HepG2 (cell line): ENCODE results near the gene JMJD4. TPM values are rescaled to one million over a fixed set of nuclear protein-coding genes. Genes with fewer than 3 reads are reported as not detected.

Experiments used
- BCL3 ChIP-seq: sonication (generic); formaldehyde crosslinking; IDR thresholded peaks from 2 replicates; pipeline ENCODE4 v1.5.1; 2020; ENCODE audit warnings: mild to moderate bottlenecking, missing genetic modification reagents, moderate library complexity
- FOXP1 ChIP-seq, 2 experiments: fragments of 450-650 bp in 1 of 2; IDR thresholded peaks; 2 replicates each; pipeline ENCODE4 v1.6.1; 2017 to 2018; ENCODE audit warnings: antibody characterized with exemption in 1 of 2
- GABPB1 ChIP-seq: IDR thresholded peaks from 2 replicates; pipeline ENCODE4 v1.6.1; 2016; ENCODE audit warnings: mild to moderate bottlenecking, missing genetic modification reagents, moderate library complexity, missing compliant biosample characterization
- HMGXB3 ChIP-seq: sonication (generic); formaldehyde crosslinking; IDR thresholded peaks from 2 replicates; pipeline ENCODE4 v1.4.0; 2020; ENCODE audit warnings: missing genetic modification reagents, borderline replicate concordance
- HOXA5 ChIP-seq: sonication (generic); formaldehyde crosslinking; IDR thresholded peaks from 2 replicates; pipeline ENCODE4 v1.4.0; 2020; ENCODE audit warnings: missing genetic modification reagents
- KDM2A ChIP-seq: sonication (generic); formaldehyde crosslinking; IDR thresholded peaks from 2 replicates; pipeline ENCODE4 v1.4.0; 2020; ENCODE audit warnings: low read depth, missing genetic modification reagents, borderline replicate concordance
- MAZ ChIP-seq, 2 experiments: sonication (generic) in 1 of 2; formaldehyde crosslinking in 1 of 2; IDR thresholded peaks; 2 replicates each; pipeline versions ENCODE4 v1.5.0 to v1.6.1; 2012 to 2020; ENCODE audit warnings: low read depth in 2 of 2, mild to moderate bottlenecking in 2 of 2, borderline replicate concordance in 1 of 2, improper control_type of control experiment in 1 of 2, low read length in 1 of 2, missing genetic modification reagents in 1 of 2, moderate library complexity in 1 of 2
- MYC ChIP-seq: sonication (generic); formaldehyde crosslinking; IDR thresholded peaks from 2 replicates; pipeline ENCODE4 v1.9.0; 2021; ENCODE audit warnings: missing genetic modification reagents, borderline replicate concordance
- RAD21 ChIP-seq: fragments of 450-650 bp; formaldehyde crosslinking; IDR thresholded peaks from 2 replicates; pipeline ENCODE4 v1.5.0; 2020; ENCODE audit warnings: mild to moderate bottlenecking
- SMC3 ChIP-seq: IDR thresholded peaks from 2 replicates; pipeline ENCODE4 v1.6.1; 2011; ENCODE audit warnings: low read length, improper control_type of control experiment
- STAG1 ChIP-seq: sonication (generic); formaldehyde crosslinking; IDR thresholded peaks from 2 replicates; pipeline ENCODE4 v1.4.0; 2020; ENCODE audit warnings: missing genetic modification reagents
- TERF1 ChIP-seq: sonication (generic); formaldehyde crosslinking; IDR thresholded peaks from 2 replicates; pipeline ENCODE4 v1.8.0; 2022; ENCODE audit warnings: mild to moderate bottlenecking, missing genetic modification reagents, moderate library complexity
- XRCC5 ChIP-seq: fragments of 200-400 bp; formaldehyde crosslinking; optimal IDR thresholded peaks from 2 replicates; pipeline ENCODE3; 2017; ENCODE audit warnings: mild to moderate bottlenecking, low read length
- YY1 ChIP-seq: IDR thresholded peaks from 2 replicates; pipeline ENCODE4 v1.6.1; 2011; ENCODE audit warnings: low read length, low read depth, moderate library complexity, mild to moderate bottlenecking; ENCODE audit not compliant: insufficient read depth, insufficient replicate concordance
- ZNF276 ChIP-seq: sonication (generic); formaldehyde crosslinking; IDR thresholded peaks from 2 replicates; pipeline ENCODE4 v1.4.0; 2020; ENCODE audit warnings: mild to moderate bottlenecking, low read depth, missing genetic modification reagents
- ZNF501 ChIP-seq: sonication (generic); formaldehyde crosslinking; IDR thresholded peaks from 2 replicates; pipeline ENCODE4 v1.5.1; 2020; ENCODE audit warnings: mild to moderate bottlenecking, moderate library complexity, missing genetic modification reagents
- ZNF800 ChIP-seq: sonication (generic); formaldehyde crosslinking; IDR thresholded peaks from 2 replicates; pipeline ENCODE4 v1.4.0; 2020; ENCODE audit warnings: missing genetic modification reagents
- polyA plus RNA-seq, 8 experiments: library from polyadenylated mRNA; depleted of rRNA in 3 of 8; stranded (reverse) in 7 of 8; unstranded in 1 of 8; fragments of >200 nt; fragmentation: Illumina TruSeq in 4 of 8; extraction: Trizol in 4 of 8; gene quantifications; 2 replicates each; pipeline versions ENCODE4 v1.2.1 to v1.2.3, GENCODE V29; 2011 to 2016; ENCODE audit warnings: low read depth in 4 of 8, missing spikeins in 1 of 8, mixed read lengths in 1 of 8; ENCODE audit not compliant: insufficient read depth in 1 of 8
- total RNA-seq, 5 experiments: library from RNA; depleted of rRNA; stranded (reverse); fragments of >200 nt; fragmentation: Illumina TruSeq; extraction: Trizol; gene quantifications; 2 replicates each; pipeline ENCODE4 v1.2.3, GENCODE V29; 2016; ENCODE audit warnings: low read depth in 1 of 5

Gene JMJD4
- total and polyA plus RNA-seq, 2 of the 13 experiments (the other 11 are each of a cell fraction or from before 2014, with no cell fraction given), result 10.2 to 29.0 TPM

GRCh38 chr1:227762231-227762911 lies 27.3 kb upstream of the JMJD4 start (continued):
- TF ChIP-seq RAD21 (CRISPR knock-in tag), result peak; percentile 92
- no peak for TF ChIP-seq HMGXB3 (CRISPR knock-in tag)
- no peak for TF ChIP-seq TERF1 (CRISPR knock-in tag)
- no peak for TF ChIP-seq BCL3 (CRISPR knock-in tag)
- TF ChIP-seq ZNF276, result no peak
- peak; percentile 95 for TF ChIP-seq STAG1 (CRISPR knock-in tag)
- TF ChIP-seq SMC3, result peak; percentile 55; the same call in 1 of the 2 replicates
- TF ChIP-seq GABPB1 (CRISPR knock-in tag), result peak; percentile 60
- TF ChIP-seq ZNF501 (CRISPR knock-in tag), result peak; percentile 69
- TF ChIP-seq MAZ (IDR thresholded peaks at IDR 0.05; ENCODE audit: borderline replicate concordance, low read depth, low read length), result peak; percentile 13; the same call in 1 of the 2 replicates
- TF ChIP-seq MAZ (CRISPR knock-in tag; IDR thresholded peaks at IDR 0.05; ENCODE audit: low read depth), result no peak
- TF ChIP-seq FOXP1 (IDR thresholded peaks at IDR 0.05), result no peak
- TF ChIP-seq FOXP1 (CRISPR knock-in tag; IDR thresholded peaks at IDR 0.05), result no peak
- TF ChIP-seq KDM2A (CRISPR knock-in tag), result peak; percentile 69; the same call in 1 of the 2 replicates
- TF ChIP-seq ZNF800 (CRISPR knock-in tag), result peak; percentile 56; the same call in 1 of the 2 replicates
- peak; percentile 46; the same call in 1 of the 2 replicates for TF ChIP-seq MYC
- peak; percentile 79 for TF ChIP-seq XRCC5
- peak; percentile 12 for TF ChIP-seq YY1
- 0 out of 2 replicates have a peak, but pooled peaks have one; percentile 25 for TF ChIP-seq HOXA5 (CRISPR knock-in tag)
